Activated CD4-positive, alpha-beta T cell treated with anti-CD3 and anti-CD28 coated beads, Interleukin-2, amount 10 ng/mL, durations not matched to agents 7 days and 5 days (primary cell): ENCODE measurements around the gene ARHGAP4. TPM values are rescaled to one million over a fixed set of nuclear protein-coding genes. Genes with fewer than 3 reads are reported as not detected.

Source experiments
- CTCF ChIA-PET: fragments of 350-600 bp; sonication (Branson Sonifier 250); formaldehyde crosslinking; loops from one replicate; lab custom pipeline; 2021; ENCODE audit warnings: antibody characterized with exemption; lab: Charles Lee
- POLR2A ChIA-PET: fragments of 350-600 bp; sonication (Branson Sonifier 250); formaldehyde crosslinking; loops from one replicate; lab custom pipeline; 2021; ENCODE audit warnings: antibody characterized with exemption; lab: Charles Lee
- DNase-seq: peaks from one replicate; pipeline ENCODE4 v3.0.0-alpha.2; 2020
- H3K27ac Mint-ChIP-seq: one replicate; pipeline ENCODE4 v1.8.0; 2021; ENCODE audit warnings: mild to moderate bottlenecking, moderate library complexity, mixed read lengths
- H3K27me3 Mint-ChIP-seq: one replicate; pipeline ENCODE4 v1.8.0; 2021; ENCODE audit warnings: mixed read lengths
- H3K36me3 Mint-ChIP-seq: one replicate; pipeline ENCODE4 v1.8.0; 2021; ENCODE audit warnings: low read depth, mixed read lengths
- H3K4me1 Mint-ChIP-seq: one replicate; pipeline ENCODE4 v1.8.0; 2021; ENCODE audit warnings: mixed read lengths
- H3K4me3 Mint-ChIP-seq: one replicate; pipeline ENCODE4 v1.8.0; 2021; ENCODE audit warnings: mild to moderate bottlenecking, moderate library complexity, mixed read lengths
- H3K9me3 Mint-ChIP-seq: one replicate; pipeline ENCODE4 v1.8.0; 2021; ENCODE audit warnings: mixed read lengths
- total RNA-seq, 2 experiments: library from RNA; stranded (reverse); gene quantifications; one replicate each; pipeline ENCODE4 v1.2.3, GENCODE V29; 2021

ARHGAP4 gene
- total RNA-seq, 2 experiments from 2014 or later: 303 to 334 TPM

- POLR2A ChIA-PET: interaction anchor here (0.6 kb wide), 1 partner anchor 345 kb away, joined by 6 read pairs; the partner anchor contains the start of gene TEX28
- H3K9me3 Mint-ChIP-seq: no peaks in the 10 kb centered on the region
- peaks cover 32% of the 10 kb centered on the region for H3K36me3 Mint-ChIP-seq
- peak overlapping the region; percentile 41 for H3K27ac Mint-ChIP-seq
- CTCF ChIA-PET: interaction anchor here (0.7 to 10.3 kb wide), 6 partner anchors 11 to 186 kb away, joined by 3 to 205 read pairs (median 5); partner anchors contain the start of genes ARHGAP4, HCFC1, NAA10 and PLXNB3
- no peak for DNase-seq
- H3K4me3 Mint-ChIP-seq: no peak overlapping the region
- peaks cover 28% of the 10 kb centered on the region for H3K4me1 Mint-ChIP-seq
- no peaks in the 10 kb centered on the region for H3K27me3 Mint-ChIP-seq
These were observed 24.1 kb upstream of the ARHGAP4 start for GRCh38 chrX:153950127-153950526.

GRCh38 chrX:153948847-153949805 is 23.1 kb upstream of the ARHGAP4 start:
- ChIA-PET CTCF (interaction anchor here (0.6 to 10.3 kb wide), 13 partner anchors 10 to 541 kb away, joined by 3 to 205 read pairs (median 3); partner anchors contain the start of genes ARHGAP4, HCFC1, NAA10 and PLXNB3), POLR2A (no interaction called here)
- Mint-ChIP-seq H3K4me3 (no peak overlapping the region), H3K4me1 (peaks cover 31% of the 10 kb centered on the region), H3K36me3 (peaks cover 28% of the 10 kb centered on the region), H3K27me3 (no peaks in the 10 kb centered on the region), H3K27ac (peak overlapping the region; percentile 66), H3K9me3 (no peaks in the 10 kb centered on the region)
- no peak for DNase-seq

DNA sequence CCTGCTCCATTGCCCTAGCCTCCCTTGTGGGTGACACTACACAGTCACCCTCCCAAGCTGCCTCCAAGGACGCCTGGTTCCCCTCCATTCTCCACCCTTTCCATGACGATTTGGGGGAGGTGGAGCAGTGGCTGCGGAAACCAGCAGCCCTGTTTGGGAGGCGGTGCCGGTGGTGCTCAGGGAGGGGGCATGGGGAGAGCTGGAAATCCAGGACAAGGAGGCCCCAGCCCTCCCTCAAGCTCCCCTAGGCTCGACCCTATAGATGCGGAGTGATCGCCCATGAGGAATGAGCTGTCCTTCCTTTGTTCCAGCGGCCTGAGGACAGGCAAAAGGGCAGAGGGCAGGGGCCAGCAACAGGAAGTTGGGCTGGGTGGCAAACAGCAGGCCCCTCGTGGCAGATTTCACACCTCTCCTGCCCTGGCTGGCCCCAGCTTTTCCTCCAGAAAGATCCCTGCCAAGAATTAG is 22.0 kb upstream of the ARHGAP4 start:
- H3K4me3 Mint-ChIP-seq: no peak overlapping the region
- no peak for DNase-seq
- H3K36me3 Mint-ChIP-seq: peaks cover 22% of the 10 kb centered on the region
- POLR2A ChIA-PET: no interaction called here
- no peaks in the 10 kb centered on the region for H3K9me3 Mint-ChIP-seq
- H3K4me1 Mint-ChIP-seq: peaks cover 28% of the 10 kb centered on the region
- no peaks in the 10 kb centered on the region for H3K27me3 Mint-ChIP-seq
- H3K27ac Mint-ChIP-seq: peak overlapping the region; percentile 80
- CTCF ChIA-PET: interaction anchor here (0.6 to 10.3 kb wide), 12 partner anchors 10 to 542 kb away, joined by 3 to 205 read pairs (median 4); partner anchors contain the start of genes ARHGAP4, HCFC1, NAA10 and PLXNB3

GRCh38 chrX:153947009-153947769 is 21.1 kb upstream of the ARHGAP4 start:
- CTCF ChIA-PET: interaction anchor here (0.6 to 10.3 kb wide), 22 partner anchors 9 to 543 kb away, joined by 3 to 205 read pairs (median 4); partner anchors contain the start of genes ARHGAP4, HCFC1, NAA10 and PLXNB3
- peak; percentile 83 for DNase-seq
- Mint-ChIP-seq H3K27ac (peak overlapping the region; percentile 86), H3K4me3 (no peak overlapping the region), H3K27me3 (no peaks in the 10 kb centered on the region), H3K4me1 (peaks cover 28% of the 10 kb centered on the region), H3K36me3 (peaks cover 19% of the 10 kb centered on the region), H3K9me3 (no peaks in the 10 kb centered on the region)
- POLR2A ChIA-PET: no interaction called here

DNA sequence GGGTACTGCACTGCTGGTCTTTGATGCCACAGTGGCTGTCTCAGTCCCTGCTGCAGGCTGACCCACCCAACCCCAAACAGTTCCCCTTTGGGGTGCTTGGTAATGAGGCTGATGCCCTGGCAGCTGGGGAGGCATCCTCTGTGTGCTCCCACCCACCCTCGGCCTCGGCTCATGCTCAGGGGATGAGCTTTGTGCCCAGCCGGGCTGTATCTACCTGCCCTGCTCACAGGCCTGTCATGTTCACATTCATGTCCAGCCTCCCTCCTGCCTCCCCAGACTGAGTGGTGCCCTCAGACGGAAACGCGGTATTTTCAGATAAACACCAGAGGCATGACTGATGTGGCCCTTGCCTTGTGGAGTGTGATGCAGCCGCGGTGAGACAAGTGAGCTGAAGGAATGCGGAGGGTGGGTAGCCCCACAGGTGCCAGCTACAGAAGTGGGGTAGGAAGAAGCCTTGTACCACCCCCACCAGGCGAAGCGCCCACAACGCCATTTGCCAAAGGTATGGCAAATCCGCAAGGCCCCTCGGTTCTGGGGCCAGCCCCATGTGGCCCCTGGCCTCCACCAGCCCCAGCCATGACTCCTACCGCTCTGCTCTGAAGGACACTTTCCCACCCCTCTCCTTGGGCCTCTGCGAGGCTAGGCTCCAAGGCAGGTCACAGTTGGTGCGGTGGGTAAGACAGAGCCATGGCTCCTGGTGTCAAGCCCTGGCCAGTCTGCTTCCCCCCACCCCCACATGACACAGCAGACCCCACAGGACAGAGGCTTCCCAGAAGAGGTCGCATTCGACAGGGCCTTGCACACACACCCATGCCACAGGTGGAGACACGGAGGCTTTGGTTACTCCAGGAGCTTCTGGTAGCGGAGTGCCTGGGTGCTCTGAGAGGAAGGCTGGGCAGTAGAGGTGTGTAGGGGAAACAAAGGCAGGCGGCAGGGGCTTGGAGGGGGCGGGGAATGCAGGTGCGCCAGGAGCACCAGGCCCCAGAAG is 20.2 kb upstream of the ARHGAP4 start:
- H3K36me3 Mint-ChIP-seq: peaks cover 16% of the 10 kb centered on the region
- no peaks in the 10 kb centered on the region for H3K9me3 Mint-ChIP-seq
- CTCF ChIA-PET: interaction anchor here (0.6 to 10.3 kb wide), 15 partner anchors 8 to 583 kb away, joined by 3 to 205 read pairs (median 4); partner anchors contain the start of genes ARHGAP4, HCFC1, NAA10 and PLXNB3
- DNase-seq: no peak
- no peaks in the 10 kb centered on the region for H3K27me3 Mint-ChIP-seq
- H3K4me1 Mint-ChIP-seq: peaks cover 30% of the 10 kb centered on the region
- H3K27ac Mint-ChIP-seq: no peak overlapping the region
- no peak overlapping the region for H3K4me3 Mint-ChIP-seq
- POLR2A ChIA-PET: no interaction called here

DNA sequence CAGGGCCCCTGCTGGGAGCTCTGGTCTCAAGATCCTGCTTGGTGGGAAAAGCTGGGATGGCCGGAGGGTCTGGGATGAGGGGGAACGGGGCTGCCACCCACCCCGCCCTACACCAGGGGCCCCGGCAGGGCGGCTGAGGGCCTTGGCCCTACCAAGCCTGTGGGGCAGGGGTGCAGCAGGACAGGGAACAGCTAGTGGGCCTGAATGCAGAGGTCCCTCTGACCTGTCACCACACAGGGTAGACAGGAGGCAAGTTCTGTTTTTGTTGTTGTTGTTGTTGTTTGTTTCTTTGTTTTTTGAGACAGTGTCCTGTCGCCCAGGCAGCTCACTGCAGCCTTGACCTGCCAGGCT is 18.7 kb upstream of the ARHGAP4 start:
- Mint-ChIP-seq H3K27me3 (no peaks in the 10 kb centered on the region), H3K9me3 (no peaks in the 10 kb centered on the region), H3K36me3 (peaks cover 12% of the 10 kb centered on the region), H3K4me3 (no peak overlapping the region), H3K27ac (no peak overlapping the region), H3K4me1 (peaks cover 28% of the 10 kb centered on the region)
- POLR2A ChIA-PET: no interaction called here
- no peak for DNase-seq
- CTCF ChIA-PET: interaction anchor here (0.6 to 10.3 kb wide), 5 partner anchors 16 to 918 kb away, joined by 3 to 205 read pairs (median 6); partner anchors contain the start of genes ARHGAP4, HCFC1, NAA10 and PLXNB3

DNA sequence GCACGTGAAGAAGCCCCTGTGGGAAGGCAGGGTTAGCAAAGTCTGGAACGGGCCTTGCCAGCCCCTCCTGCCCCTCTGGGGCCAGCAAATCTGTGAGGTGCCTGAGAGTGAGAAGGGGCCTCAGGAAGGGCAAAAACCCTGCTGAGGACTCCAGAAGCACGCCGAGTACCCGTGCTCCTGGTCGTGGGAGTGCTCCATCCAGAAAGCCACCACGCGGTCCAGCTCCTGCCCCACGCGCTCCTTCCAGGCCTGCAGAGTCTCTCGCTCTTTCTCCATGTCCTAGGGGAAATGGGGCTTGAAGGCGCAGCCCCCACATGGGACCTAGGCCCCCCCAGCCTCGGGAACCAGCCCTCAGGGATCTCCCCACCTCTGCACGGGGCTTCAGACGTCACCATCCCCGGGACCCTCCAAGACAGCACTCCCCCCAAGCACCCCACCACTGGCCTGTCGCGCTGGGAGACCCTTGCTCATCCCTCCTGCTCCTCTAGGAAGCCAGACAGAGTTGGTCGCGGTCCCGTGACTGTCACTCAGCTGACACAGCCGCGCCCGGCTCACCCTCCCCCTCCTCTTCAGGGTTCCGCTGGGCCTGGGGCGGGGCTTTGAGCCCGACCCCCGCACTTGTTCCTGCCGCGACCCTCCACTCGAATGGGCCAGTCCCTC is 18.2 kb upstream of the ARHGAP4 start, which contains the start of gene RENBP:
TSS of gene RENBP (minus strand) at position 504 of the 660 bp plus-strand sequence. CDS start at position 471, 33 bp downstream.
- peaks cover 10% of the 10 kb centered on the region for H3K36me3 Mint-ChIP-seq
- peak within 1 kb of the TSS; percentile 90 for H3K27ac Mint-ChIP-seq
- H3K4me1 Mint-ChIP-seq: peaks cover 25% of the 10 kb centered on the region
- ChIA-PET CTCF (interaction anchor here (1.6 to 10.3 kb wide), 4 partner anchors 16 to 180 kb away, joined by 3 to 205 read pairs (median 44); partner anchors contain the start of genes ARHGAP4, HCFC1, NAA10 and PLXNB3), POLR2A (no interaction called here)
- peak; percentile 50 for DNase-seq
- peak within 1 kb of the TSS; percentile 81 for H3K4me3 Mint-ChIP-seq
- no peaks in the 10 kb centered on the region for H3K9me3 Mint-ChIP-seq
- no peaks in the 10 kb centered on the region for H3K27me3 Mint-ChIP-seq

GRCh38 chrX:153941336-153942252 is 15.5 kb upstream of the ARHGAP4 start:
- ChIA-PET POLR2A (no interaction called here), CTCF (interaction anchor here (1.0 kb wide), 1 partner anchor 13 kb away, joined by 3 read pairs; no protein-coding TSS in a partner anchor)
- Mint-ChIP-seq H3K27me3 (no peaks in the 10 kb centered on the region), H3K27ac (peak overlapping the region; percentile 79), H3K9me3 (no peaks in the 10 kb centered on the region), H3K4me1 (peaks cover 15% of the 10 kb centered on the region), H3K4me3 (peak overlapping the region; percentile 61), H3K36me3 (peaks cover 7% of the 10 kb centered on the region)
- no peak for DNase-seq

GRCh38 chrX:153939573-153939972 is 13.5 kb upstream of the ARHGAP4 start:
- Mint-ChIP-seq H3K27me3 (no peaks in the 10 kb centered on the region), H3K9me3 (no peaks in the 10 kb centered on the region), H3K4me3 (no peak overlapping the region), H3K36me3 (peaks cover 7% of the 10 kb centered on the region), H3K4me1 (peaks cover 17% of the 10 kb centered on the region), H3K27ac (no peak overlapping the region)
- POLR2A ChIA-PET: no interaction called here
- no peak for DNase-seq
- CTCF ChIA-PET: interaction anchor here (1.0 to 3.3 kb wide), 4 partner anchors 8 to 17 kb away, joined by 3 to 15 read pairs (median 5); no protein-coding TSS in a partner anchor

DNA sequence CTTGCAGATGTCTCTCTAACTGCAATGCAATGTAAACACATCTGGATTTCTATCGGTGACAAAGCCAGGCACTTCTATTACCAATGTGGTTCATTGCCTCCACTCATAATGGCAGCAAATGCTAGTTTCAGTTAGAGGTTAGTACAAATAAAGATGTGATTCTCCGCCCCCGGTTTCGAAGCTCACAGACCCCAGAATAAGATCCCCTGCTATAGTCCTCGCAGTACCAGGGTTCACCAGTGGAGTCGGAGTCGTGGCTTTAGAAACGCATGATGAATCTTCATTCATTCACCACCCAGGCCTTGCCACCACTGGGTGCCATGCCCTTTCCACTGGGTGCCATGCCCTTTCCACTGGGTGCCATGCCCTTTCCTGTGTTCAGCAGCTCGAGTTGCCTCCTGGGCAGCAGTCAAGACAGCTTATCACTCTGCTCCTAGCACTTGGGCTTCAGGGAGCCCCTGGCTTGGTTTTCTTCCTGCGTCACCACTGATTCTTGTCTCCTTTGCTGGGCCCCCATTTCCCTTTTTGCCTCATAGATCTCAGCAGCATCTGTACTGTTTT is 12.2 kb upstream of the ARHGAP4 start:
- no peak overlapping the region for H3K27ac Mint-ChIP-seq
- H3K9me3 Mint-ChIP-seq: no peaks in the 10 kb centered on the region

More for the DNA sequence above, 12.2 kb upstream of the ARHGAP4 start:
- no peaks in the 10 kb centered on the region for H3K27me3 Mint-ChIP-seq
- peaks cover 5% of the 10 kb centered on the region for H3K36me3 Mint-ChIP-seq
- H3K4me1 Mint-ChIP-seq: peaks cover 20% of the 10 kb centered on the region
- CTCF ChIA-PET: interaction anchor here (0.8 to 3.3 kb wide), 5 partner anchors 9 to 14 kb away, joined by 3 to 15 read pairs (median 6); no protein-coding TSS in a partner anchor
- no peak overlapping the region for H3K4me3 Mint-ChIP-seq
- DNase-seq: no peak
- POLR2A ChIA-PET: no interaction called here
